ENCODE measurements around the gene ECSCR. TPM values are rescaled to one million over a fixed set of nuclear protein-coding genes. Genes with fewer than 3 reads are reported as not detected.
"Not testable (repeated sequence)": the region's sequence is repeated elsewhere in the genome, so short reads cannot be mapped to it uniquely, and the experiment has no call there.

ECSCR gene
- total and polyA plus RNA-seq, 9 donors: 4.4 to 43.5 (median 11.1) TPM

DNA sequence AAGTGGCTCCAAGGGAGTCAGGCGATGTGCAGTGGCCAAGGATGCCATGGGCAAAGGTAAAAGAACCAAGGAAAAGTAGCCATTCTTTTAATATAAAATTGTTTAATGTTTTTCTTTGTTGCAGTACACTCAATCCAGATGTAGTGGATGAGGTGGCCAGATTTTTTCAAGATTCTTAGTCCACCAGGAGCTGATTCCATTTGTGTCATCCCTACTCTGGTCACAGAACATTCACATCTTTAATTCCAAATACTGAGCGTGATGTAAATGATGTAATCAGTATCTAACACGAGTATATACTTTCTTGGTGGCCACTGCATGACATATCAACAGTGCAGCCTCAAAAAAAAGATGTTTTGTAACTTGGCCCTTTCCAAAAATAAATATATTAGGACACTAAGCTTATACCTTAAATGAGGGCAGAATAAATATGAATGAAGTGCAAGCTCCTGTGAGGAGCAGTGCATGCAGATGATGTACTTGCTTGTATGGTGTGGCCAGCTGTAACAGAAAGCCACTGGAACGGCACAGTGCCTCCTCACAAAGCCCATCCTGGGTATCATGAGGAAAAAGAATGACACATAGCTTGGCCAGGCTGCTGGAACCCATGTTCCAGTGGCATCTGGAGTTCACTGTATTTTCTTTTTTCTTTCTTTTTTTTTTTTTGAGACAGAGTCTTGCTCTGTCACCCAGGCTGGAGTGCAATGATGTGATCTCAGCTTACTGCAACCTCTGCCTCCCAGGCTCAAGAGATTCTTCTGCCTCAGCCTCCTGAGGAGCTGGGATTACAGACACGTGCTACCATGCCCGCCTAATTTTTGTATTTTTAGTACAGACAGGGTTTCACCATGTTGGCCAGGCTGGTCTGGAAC is 52.2 kb downstream of the ECSCR start:
- TF ChIP-seq, protein P1, sequence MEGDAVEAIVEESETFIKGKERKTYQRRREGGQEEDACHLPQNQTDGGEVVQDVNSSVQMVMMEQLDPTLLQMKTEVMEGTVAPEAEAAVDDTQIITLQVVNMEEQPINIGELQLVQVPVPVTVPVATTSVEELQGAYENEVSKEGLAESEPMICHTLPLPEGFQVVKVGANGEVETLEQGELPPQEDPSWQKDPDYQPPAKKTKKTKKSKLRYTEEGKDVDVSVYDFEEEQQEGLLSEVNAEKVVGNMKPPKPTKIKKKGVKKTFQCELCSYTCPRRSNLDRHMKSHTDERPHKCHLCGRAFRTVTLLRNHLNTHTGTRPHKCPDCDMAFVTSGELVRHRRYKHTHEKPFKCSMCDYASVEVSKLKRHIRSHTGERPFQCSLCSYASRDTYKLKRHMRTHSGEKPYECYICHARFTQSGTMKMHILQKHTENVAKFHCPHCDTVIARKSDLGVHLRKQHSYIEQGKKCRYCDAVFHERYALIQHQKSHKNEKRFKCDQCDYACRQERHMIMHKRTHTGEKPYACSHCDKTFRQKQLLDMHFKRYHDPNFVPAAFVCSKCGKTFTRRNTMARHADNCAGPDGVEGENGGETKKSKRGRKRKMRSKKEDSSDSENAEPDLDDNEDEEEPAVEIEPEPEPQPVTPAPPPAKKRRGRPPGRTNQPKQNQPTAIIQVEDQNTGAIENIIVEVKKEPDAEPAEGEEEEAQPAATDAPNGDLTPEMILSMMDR (IDR thresholded peaks at IDR 0.05): no peak
- no peak for TF ChIP-seq POLR2A (IDR thresholded peaks at IDR 0.05)
- TF ChIP-seq EP300 (IDR thresholded peaks at IDR 0.05): no peak
- no peak for DNase-seq
- Histone ChIP-seq H3K27me3 (no peaks in the 10 kb centered on the region), H3K36me3 (no peaks in the 10 kb centered on the region), H3K27ac (no peak overlapping the region), H3K4me3 (no peak overlapping the region), H3K4me1 (ENCODE audit: insufficient read depth) (no peaks in the 10 kb centered on the region), H3K9me3 (no peaks in the 10 kb centered on the region)
- WGBS, 3 donors: 65 to 72% (median 68%) methylated on average over 6 of the region's 6 CpGs
- intact Hi-C loops (cut with DNase I): no loop called here

- DNase-seq; H3K27ac ChIP-seq; intact Hi-C loops (cut with DNase I); H3K4me1 ChIP-seq (ENCODE audit: insufficient read depth); H3K4me3 ChIP-seq; H3K9me3 ChIP-seq; H3K36me3 ChIP-seq; H3K27me3 ChIP-seq: not testable (repeated sequence)
- 74 to 84% (median 84%) methylated on average over 5 of the region's 5 CpGs for WGBS, 3 donors
Observed at GRCh38 chr5:139409116-139409515, 53.4 kb downstream of the ECSCR start.

- H3K27ac ChIP-seq: no peak overlapping the region
Observed at GRCh38 chr5:139408191-139408590, 54.4 kb downstream of the ECSCR start.

GRCh38 chr5:139407517-139407916 is 55.0 kb downstream of the ECSCR start:
- intact Hi-C loops (cut with DNase I): no loop called here
- Histone ChIP-seq H3K4me1 (ENCODE audit: insufficient read depth) (no peaks in the 10 kb centered on the region), H3K27me3 (no peaks in the 10 kb centered on the region), H3K27ac (no peak overlapping the region), H3K4me3 (no peak overlapping the region), H3K36me3 (no peaks in the 10 kb centered on the region), H3K9me3 (no peaks in the 10 kb centered on the region)
- TF ChIP-seq, protein P1 (IDR thresholded peaks at IDR 0.05): no peak
- TF ChIP-seq EP300 (IDR thresholded peaks at IDR 0.05): no peak
- no peak for TF ChIP-seq POLR2A (IDR thresholded peaks at IDR 0.05)
- no peak for DNase-seq

More at GRCh38 chr5:139408191-139408590, 54.4 kb downstream of the ECSCR start:
- Histone ChIP-seq H3K27me3 (no peaks in the 10 kb centered on the region), H3K4me1 (ENCODE audit: insufficient read depth) (no peaks in the 10 kb centered on the region), H3K9me3 (no peaks in the 10 kb centered on the region), H3K4me3 (no peak overlapping the region), H3K36me3 (no peaks in the 10 kb centered on the region)
- intact Hi-C loops (cut with DNase I): no loop called here
- WGBS, 3 donors: 83 to 88% (median 87%) methylated on average over 7 of the region's 7 CpGs
- TF ChIP-seq, protein P1 (IDR thresholded peaks at IDR 0.05): no peak
- no peak for TF ChIP-seq EP300 (IDR thresholded peaks at IDR 0.05)
- TF ChIP-seq POLR2A (IDR thresholded peaks at IDR 0.05): no peak
- DNase-seq: no peak

DNA sequence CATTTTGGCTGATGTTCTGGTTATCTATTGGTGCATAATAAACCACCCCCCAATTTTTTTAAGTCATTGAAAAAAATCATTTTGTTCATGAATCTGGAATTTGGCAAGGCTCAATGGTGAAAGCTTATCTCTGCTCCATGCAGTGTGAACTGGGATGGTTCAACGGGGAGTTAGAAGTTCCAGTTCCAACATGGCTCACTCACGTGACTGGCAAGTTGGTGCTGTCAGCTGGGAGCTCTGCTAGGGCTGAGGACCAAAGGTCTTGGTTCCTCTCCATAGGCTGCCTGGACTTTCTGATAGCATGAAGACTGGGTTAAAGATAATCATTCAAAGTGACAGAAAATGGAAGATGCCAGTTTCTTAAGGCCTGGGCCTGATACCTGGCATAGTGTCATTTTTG is 55.6 kb downstream of the ECSCR start:
- TF ChIP-seq, protein P1 (IDR thresholded peaks at IDR 0.05): no peak
- TF ChIP-seq EP300 (IDR thresholded peaks at IDR 0.05): no peak
- no peak for TF ChIP-seq POLR2A (IDR thresholded peaks at IDR 0.05)
- Histone ChIP-seq H3K4me3 (no peak overlapping the region), H3K9me3 (no peaks in the 10 kb centered on the region), H3K27ac (no peak overlapping the region), H3K4me1 (ENCODE audit: insufficient read depth) (no peaks in the 10 kb centered on the region), H3K27me3 (no peaks in the 10 kb centered on the region), H3K36me3 (no peaks in the 10 kb centered on the region)
- DNase-seq: no peak
- intact Hi-C loops (cut with DNase I): no loop called here
- WGBS, 3 donors: 55 to 65% (median 64%) methylated on average over 2 of the region's 2 CpGs
